CD4-positive, alpha-beta T cell treated with Interleukin-15 for 1 hour (primary cell): ENCODE data around the gene GNA14.
"Not testable (repeated sequence)": the region's sequence is repeated elsewhere in the genome, so short reads cannot be mapped to it uniquely, and the experiment has no call there.

Experiments
- DNase-seq: peaks from one replicate; pipeline ENCODE4 v3.0.0-alpha.2; 2020

Gene GNA14

DNA sequence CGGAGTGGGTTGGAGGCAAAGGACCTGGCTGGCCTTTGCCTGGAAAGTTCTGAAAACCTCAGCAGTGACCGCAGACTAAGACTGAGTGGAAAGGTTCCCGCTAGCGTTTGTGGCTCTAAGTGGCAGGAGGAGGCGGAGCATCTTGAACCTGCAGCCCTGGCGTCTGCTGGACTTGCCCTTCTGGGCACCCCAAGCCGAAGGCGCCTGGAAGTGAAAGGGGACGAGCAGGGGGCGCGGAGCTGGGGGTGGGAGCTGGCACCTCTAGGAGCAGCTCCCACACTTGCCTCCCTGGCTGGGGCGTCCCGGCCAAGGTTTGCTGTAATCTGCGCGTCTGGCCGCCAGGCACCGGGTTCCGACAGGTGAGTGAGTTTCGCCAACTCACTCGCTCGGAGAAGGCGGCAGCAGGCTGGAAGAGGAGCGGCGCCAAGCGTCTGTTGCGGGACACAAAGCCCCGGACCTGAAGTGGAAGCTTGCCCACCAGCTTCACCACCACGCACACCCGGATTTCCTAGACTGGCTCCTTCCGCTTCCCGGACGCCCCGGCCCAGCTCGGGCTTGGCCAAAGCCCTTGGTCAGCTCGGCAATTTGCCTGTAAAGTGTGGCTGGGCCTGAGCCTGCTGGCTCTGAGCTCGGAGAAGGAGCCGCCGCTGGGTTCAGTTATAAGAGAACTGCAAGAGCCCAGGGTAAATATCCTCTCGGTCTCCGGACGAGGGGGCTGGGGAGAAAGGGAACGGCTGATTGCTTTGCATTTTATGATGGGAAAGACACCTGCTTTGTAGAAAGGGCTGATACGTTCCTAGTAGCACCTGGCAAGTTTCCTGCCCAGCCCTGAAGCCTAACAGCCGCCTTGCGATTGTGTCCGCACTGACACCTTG, at the start of gene GNA14:
Gene GNA14 (minus strand): TSS at position 89 of the 875 bp plus-strand sequence. CDS start 529 bp downstream, outside the sequence.
- no peak for DNase-seq

DNA sequence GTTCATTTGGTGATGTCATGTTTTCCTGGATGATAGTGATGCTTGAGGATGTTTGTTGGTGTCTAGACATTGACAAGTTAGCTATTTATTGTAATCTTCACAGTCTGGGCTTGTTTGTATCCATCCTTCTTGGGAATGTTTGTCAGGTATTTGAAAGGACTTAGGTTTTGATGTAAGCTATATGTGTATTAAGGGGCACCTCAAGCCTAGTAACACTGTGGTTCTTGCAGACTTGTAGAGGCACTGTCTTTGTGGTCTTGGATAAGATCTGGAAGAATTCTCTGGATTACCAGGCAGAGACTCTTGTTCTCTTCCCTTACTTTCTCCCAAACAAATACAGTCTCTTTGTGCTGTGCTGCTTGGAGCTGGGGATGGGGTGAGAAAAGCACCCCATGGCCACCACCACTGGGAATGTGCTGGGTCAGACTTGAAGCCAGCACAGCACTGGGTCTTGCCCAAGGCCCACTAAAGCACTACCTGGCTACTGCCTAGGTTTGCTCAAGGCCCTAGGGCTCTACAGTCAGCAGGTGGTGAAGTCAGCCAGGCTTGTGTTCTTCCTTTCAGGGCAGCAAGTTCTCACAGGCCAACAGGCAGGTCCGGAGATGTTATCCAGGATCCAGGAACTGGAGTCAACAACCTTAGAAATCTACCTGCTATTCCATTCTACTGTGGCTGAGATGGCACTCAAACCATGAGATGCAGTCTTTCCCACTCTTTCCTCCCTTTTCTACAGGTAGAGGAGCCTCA, 49.3 kb upstream of the GNA14 start:
- DNase-seq, result no peak

DNA sequence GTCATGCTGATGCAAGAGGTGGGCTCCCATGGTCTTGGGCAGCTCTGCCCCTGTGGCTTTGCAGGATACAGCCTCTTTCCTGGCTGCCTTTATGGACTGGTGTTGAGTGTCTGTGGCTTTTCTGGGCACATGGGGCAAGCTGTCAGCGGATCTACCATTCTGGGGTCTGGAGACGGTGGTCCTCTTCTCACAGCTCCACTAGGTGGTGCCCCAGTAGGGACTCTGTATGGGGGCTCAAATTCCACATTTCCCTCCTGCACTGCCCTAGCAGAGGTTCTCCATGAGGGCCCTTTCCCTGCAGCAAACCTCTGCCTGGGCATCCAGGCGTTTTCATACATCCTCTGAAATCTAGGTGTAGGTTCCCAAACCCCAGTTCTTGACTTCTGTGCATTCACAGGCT, 42.6 kb upstream of the GNA14 start:
- DNase-seq, result not testable (repeated sequence)

DNA sequence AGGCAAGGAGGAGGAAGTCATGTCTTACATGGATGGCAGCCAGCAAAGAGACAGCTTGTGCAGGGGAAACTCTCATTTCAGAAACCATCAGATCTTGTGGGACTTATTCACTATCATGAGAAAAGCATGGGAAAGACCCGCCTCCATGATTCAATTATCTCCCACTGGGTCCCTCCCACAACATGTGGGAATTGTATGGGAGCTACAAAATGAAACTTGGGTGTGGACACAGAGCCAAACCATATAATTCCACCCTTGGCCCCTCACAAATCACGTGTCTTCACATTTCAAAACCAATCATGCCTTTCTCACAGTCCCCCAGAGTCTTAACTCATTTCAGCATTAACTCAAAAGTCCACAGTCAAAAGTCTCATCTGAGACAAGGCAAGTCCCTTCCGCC, 42.0 kb upstream of the GNA14 start:
- not testable (repeated sequence) for DNase-seq

DNA sequence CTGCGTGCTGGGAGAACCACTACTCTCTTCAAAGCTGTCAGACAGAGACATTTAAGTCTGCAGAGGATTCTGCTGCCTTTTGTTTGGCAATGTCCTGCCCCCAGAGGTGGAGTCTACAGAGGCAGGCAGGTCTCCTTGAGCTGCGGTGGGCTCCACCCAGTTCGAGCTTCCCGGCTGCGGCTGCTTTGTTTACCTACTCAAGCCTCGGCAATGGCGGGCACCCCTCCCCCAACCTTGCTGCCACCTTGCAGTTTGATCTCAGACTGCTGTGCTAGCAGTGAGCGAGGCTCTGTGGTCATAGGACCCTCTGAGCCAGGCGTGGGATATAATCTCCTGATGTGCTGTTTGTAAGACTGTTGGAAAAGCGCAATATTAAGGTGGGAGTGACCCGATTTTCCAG, 39.6 kb upstream of the GNA14 start:
- DNase-seq, result not testable (repeated sequence)

DNA sequence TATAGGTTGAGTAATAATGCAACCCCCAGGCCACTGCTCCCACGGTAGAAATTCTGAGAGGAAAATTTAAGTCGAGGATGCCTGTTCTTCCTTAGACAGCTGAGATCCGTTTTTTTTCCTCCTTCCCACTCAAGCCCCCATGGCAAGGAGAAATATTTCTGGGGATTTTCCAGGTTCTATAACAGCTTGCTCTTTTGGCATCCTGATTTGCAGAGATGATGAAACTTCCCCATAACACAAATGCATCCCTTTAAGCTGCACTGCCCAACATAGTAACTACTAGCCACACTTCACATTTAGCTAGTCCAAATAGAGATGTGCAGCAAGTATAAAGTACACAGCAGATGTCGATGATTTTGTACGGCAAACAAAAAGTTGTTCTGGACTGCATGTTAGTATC, 32.5 kb upstream of the GNA14 start:
- no peak for DNase-seq

DNA sequence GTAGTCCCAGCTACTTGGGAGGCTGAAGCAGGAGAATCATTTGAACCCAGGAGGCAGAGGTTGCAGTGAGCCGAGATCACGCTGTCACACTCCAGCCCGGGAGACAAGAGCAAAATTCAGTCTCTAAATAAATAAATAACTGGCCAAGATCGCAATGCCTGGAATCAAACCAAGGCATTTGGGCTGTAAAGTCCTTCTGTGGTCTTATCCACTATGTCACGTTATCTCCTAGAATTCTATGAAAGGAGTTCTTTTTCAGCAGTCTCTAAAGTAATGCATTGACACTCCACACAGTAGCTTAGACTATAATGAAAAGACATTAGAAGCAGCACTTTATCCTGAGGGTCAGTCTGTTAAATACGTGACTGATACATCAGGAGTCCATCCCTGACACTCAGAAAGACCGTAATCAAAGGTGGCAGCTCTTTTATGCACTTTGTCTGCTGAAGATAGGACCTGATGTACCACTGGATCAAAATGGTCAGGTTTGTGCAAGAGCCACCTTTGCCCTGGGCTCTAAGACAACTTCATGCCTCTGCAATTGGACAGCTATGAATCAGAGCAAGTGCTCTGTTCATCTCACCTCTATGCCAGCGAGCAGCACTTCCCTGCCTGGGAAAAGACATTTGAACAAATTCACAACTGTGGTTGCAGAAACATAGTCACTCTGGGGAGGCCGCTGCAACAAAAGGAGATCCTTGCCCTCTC, 31.7 kb upstream of the GNA14 start:
- DNase-seq, result no peak

DNA sequence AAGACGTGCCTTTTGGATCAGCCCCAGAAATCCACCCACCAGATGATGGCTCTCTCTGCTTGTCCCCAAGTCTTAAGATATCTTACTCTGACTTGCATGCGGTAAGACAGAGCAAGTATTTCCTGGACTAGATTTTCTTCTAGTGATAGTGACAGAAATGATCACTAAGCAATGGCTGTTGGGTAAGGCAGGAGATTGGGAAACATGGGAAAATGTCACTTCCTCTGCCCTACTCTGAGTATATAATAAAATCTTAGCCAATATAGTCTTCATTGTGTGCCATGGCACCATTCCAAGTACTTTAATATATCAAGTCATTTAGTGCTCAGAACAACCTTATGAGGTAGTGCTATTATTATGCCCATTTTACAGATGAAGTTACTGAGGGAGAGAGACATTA, 31.0 kb upstream of the GNA14 start:
- DNase-seq, result no peak

DNA sequence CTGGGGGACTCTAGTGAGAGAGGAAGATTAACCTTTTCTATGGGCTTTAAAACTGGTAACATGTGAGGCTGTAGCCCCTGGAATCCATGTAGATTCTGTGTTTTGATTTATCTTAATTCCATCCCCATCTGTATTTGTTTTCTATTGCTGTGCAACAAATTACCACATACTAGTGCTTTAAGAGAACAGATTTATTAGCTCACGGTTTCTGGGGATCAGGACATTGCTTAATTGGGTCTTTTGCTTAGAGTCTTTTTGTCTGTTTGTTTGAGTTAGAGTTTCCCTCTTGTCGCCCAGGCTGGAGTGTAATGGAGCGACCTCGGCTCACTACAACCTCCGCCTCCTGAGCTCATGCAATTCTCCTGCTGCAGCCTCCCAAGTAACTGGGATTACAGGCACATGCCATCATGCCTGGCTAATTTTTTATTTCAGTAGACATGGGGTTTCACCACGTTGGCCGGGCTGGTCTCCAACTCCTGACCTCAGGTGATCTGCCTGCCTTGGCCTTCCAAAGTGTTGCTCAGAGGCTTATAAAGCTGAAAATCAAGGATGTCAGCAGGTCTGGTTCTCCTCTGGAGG, 29.9 kb upstream of the GNA14 start:
- no peak for DNase-seq

DNA sequence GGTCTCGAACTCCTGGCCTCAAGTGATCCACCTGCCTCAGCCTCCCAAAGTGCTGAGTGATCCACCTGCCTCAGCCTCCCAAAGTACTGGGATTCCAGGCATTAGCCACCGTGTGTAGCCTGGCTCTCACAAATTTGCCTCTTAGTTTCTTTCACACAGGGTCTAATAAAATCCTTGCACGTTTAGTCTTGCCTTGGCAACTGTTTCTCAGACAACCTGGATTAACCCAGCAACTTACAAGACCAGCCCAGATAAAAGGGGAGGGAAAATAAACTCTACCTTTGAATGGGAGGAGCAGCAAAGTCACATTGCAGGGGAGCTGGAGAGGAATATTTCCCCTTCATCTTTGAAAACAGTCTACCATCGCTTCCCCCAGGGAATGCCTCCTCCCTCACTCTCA, 29.3 kb upstream of the GNA14 start:
- DNase-seq, result no peak

DNA sequence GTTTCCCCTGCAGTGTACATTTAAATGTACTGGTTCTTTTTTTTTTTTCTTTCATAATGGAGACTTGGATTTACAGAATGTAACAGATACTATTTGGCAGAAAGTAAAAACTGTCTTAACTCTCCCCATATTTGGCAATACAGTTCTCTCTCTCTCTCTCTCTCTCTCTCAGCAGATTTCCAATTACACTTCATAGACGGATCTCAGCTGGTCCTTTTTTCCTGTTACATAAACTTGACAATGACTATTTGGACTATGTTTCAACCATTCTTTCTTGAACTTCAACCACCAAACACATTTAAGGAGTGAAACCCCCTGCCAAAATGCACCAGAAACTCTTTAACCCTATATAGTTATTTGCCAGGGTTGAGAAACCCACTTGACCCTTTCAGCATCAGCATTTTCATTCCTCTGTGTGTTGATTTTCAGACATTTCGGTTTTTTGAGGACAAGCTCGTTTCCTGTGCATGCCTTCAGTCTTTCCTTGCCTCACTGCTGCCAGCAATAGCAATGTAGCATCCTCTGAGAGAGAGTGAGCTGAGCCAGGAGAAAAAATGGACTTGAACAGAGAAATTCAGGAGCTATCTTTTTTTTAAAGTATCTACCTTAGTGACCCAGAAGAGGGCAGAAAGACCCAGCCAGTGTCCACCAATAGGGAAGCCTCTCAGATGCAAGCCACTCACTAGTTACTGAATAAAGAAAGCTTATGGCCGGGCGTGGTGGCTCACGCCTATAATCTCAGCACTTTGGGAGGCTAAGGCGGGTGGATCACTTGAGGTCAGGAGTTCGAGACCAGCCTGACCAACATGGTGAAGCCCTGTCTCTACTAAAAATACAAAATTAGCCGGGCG, 26.0 kb upstream of the GNA14 start:
- DNase-seq, result no peak

DNA sequence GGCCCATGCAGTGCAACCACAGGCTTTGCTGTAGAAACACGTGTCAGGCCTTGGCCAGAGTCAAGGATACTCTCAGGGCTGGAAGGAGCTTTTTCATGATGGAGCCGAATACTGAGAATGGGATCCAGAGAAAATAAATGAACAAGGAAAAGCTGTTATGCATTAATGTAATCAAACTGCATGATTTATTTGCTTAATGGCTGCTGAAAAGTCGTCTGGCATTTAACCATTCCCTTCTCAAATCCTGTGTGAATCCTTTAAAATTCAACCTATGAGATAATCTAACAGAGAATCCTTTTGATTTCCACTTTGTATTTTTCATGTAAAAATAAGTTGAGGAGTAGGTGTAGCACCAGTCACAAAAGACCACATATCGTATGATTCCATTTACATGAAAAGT, 24.1 kb upstream of the GNA14 start:
- no peak for DNase-seq

DNA sequence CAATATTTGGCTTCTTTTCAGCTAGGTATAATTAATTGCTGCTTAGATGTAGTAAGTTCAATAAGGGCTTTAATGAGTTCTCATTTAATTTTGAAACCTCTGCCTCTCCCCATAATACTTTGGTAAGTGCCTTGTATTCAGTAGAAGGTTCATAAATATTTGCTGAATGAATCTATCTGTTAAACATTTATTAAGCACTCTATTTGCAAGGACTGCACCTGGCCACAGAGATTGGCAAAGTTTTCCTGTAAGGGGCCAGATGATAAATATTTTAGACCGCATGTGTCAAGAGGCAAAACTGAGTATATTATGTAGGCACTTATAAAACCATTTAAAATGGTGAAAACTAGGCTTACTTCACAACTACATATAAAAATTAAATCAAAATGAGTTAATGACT, 19.0 kb upstream of the GNA14 start:
- DNase-seq, result no peak

DNA sequence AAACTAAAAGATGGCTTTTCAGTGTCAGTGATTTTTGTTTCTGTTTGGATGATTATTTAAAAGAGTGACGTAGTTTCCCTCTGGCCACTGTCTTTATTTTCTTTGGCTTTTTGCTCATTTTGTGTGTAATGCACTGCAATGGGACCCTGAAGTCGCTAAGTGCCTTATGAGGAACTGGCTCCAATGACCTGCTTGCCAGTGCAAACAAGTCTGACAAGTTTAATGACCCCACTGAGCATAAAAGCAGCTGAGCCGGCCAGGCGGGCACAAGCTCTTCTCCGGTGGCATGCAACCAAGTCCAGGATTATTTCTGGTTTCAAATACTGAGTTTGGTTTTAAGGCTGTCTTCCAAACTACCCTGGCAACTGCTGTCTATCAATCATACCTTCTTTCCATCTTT, 15.6 kb upstream of the GNA14 start:
- no peak for DNase-seq

DNA sequence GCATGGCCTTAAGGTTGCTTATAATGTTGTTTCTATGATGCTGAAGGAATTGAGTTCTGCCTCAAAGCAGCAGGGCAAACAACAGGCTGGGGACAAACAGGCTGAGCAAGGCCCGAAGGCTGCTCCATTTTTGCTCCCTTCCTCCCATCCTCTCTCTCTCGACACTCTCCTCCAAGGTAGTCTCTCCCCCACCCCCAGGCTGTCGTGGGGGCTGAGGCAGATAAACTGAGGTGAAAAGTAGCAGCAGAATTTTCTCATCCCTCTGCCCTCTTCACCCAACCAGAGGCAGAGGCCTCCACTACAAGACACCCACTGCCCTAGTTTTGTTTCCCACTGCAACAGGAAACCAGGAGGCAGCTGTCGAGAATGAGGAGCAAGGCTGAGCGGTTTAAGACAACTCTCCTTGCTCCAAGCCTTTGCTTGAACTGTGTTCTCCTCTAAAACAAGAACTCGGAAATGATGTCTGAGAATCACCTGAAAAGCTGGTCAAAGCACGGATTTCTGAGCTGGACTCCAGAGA, 13.5 kb upstream of the GNA14 start:
- no peak for DNase-seq

DNA sequence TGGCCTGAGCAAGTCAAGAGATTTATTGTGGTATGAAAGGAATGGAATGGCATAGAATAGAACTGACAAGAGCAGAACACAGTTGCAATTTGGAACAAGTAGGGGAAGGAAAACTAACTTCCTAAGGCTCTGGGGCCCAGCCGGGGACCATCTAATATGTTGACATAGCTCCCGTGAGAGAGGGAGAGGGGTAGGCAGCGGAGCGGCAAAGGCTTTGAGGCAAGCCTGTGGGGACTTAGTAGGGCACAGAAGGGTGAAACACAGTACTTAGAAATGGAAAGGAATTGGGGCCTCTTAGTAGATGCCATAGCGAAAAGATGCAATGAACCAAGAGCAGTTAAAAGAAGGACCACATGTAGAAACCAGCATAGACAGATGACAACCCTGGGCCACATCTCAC, 11.8 kb upstream of the GNA14 start:
- DNase-seq, result no peak

DNA sequence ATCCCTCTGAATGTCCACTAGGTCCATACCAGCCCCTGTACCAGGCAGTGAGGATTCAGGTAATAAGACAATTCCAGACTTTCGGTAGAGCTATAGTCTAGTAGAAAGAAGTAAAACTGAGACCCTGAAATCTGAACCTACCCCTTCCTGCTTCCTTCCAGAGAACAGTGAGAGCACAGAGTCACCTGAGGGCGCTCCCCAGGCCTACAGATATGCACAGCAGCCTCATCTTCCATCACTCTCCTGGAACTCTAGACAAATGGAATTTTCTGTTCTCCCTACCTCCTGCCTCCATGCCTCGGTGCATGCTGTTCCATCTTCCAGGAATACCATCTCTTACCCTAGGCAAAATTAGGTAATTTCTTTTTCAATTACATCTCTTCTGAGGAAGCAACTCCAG, 3.1 kb upstream of the GNA14 start:
- no peak for DNase-seq

DNA sequence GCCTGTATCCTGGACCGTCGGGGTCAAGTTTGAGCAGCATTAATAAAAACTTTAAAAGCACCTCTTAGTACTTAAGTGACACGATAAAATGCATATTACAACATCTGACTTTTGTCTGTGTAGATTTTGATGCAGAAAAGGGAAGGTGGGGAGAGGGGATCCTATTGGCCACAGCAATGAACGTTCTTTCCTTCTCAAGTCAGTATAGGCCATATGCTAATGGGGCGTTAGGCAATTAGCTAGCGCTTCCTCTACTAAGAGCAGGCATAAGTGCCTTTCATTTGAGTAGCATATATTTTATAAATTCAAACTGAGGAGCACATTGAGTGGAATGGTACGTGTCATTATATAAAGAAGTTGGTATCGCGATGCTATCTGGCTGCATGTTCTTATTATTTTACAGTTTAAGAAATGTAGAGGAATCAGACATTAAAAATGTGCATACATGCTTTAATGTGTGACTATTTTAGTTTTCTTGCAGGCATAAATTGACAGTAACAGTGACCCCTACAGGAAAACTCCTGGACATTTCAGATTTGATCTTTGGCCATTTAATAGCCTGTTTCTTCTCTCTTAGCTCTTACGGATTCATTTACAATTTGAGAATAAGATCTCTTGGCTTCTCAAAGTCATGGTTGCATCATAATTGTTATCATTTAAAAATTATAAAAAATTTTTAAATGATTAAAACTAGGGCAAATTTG, 1.1 kb upstream of the GNA14 start:
- no peak for DNase-seq

DNA sequence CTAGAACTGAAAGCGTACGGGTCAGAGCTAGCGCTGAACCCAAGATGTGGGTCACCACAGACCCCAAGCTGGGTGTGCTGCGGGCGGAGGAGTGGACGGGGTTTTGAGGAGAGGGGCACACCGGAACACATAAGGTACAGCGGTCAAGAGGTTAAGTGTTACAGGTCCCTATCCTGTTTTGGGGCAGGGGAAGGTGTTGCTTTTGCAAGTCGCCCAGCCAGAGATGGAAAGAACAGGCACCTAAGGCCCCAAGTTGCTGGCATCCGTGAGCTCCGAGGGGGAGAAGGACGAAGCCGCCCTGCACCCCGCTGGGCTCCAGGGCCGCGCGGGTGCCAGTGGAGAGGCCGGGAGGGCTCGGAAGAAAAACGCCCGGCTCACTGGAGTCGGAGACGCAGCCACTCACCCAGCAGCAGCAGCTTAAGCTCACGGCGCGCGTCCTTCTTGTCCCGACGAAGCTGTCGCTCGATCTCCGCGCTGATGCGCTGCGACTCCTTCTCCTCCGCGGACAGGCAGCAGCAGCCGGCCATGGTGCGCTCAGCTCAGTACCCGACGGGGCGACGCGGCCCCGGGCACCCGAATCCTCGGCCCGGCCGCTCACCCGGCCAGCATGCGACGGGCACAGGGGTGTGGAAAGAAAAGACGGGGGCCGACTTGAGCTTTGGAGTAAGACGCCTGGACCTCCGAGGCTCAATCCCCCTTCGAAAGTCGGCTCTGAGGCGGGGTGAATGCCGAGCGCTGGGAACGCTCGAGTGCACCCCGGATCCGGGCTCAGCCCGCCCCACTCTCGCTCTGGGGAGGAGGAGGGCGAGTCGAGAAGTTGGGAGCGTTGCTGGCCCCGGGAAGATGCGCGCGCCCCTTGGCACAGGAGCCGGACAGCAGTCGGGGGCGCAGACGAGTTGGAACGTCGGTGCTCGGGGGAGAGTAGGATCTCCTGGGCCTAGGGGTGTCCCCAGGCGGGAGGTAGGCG, 572 bp downstream of the GNA14 start:
- no peak for DNase-seq

DNA sequence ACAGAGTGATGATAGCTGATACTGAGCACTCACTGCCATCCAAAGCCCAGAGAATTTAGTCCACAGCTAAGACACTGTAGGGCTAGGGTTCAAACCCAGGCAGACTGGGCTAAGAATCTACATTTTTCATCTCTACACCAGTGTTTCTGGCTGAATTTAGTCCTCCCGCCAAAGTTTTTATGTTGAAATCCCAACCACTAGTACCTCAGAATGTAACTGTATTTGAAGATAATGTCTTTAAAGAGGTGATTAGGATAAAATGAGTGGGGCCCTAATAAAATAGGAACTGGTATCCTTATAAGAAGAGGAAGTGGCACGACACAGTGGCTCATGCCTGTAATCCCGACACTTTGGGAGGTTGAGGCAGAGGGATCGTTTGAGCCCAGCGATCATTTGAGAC, 4.3 kb downstream of the GNA14 start:
- no peak for DNase-seq
